NT2/D1 (cell line): Measurements from ENCODE around the gene SAYSD1.

Source experiments
- SUZ12 ChIP-seq: IDR thresholded peaks from 2 replicates; pipeline ENCODE4 v1.6.1; 2011; ENCODE audit not compliant: insufficient read length, insufficient read depth; ENCODE audit errors: extremely low read depth
- YY1 ChIP-seq: IDR thresholded peaks from 2 replicates; pipeline ENCODE4 v1.6.1; 2011; ENCODE audit not compliant: insufficient read length, insufficient read depth
- ZNF274 ChIP-seq: IDR thresholded peaks from 2 replicates; pipeline ENCODE4 v1.6.1; 2011; ENCODE audit warnings: mild to moderate bottlenecking, low read depth, low read length

DNA sequence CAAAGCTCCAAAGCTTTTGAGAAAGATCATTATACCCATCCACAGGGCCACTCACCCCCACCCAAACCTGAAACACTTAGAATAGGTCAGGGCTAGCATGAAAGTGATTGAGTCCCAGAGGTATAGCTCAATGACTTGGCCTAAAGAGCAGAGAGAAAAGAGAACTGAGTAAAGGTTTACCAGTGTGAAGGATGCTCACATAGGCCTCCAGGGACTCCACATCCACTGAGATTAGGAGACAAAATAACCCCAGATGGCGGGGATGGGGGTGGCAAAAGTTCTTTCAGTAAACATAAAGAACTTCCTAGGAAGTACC, 12.2 kb downstream of the SAYSD1 start:
- TF ChIP-seq YY1 (no peak), SUZ12 (no peak), ZNF274 (no peak)
